Muscle layer of colon (tissue), 2 donors: ENCODE data around the gene RAD51D.

Experiments
- H3K27ac ChIP-seq: one replicate; pipeline ENCODE4 v1.7.0; 2013; ENCODE audit warnings: low read depth, mild to moderate bottlenecking, low read length, moderate library complexity
- H3K27me3 ChIP-seq, 2 donors: one replicate each; pipeline ENCODE4 v1.7.0; 2013; ENCODE audit warnings: low read length in 2 of 2, mild to moderate bottlenecking in 2 of 2; ENCODE audit not compliant: insufficient read depth in 2 of 2, control insufficient read depth in 1 of 2
- H3K36me3 ChIP-seq: one replicate; pipeline ENCODE4 v1.7.0; 2013; ENCODE audit warnings: mild to moderate bottlenecking, low read length; ENCODE audit not compliant: insufficient read depth
- H3K4me1 ChIP-seq: one replicate; pipeline ENCODE4 v1.7.0; 2013; ENCODE audit warnings: mild to moderate bottlenecking, low read length; ENCODE audit not compliant: insufficient read depth
- H3K4me3 ChIP-seq, 2 donors: one replicate each; pipeline ENCODE4 v1.7.0; 2013; ENCODE audit warnings: low read length in 2 of 2, low read depth in 1 of 2, mild to moderate bottlenecking in 1 of 2, moderate library complexity in 1 of 2
- H3K9ac ChIP-seq: one replicate; pipeline ENCODE4 v1.7.0; 2013; ENCODE audit warnings: low read length
- H3K9me3 ChIP-seq: one replicate; pipeline ENCODE4 v1.7.0; 2013; ENCODE audit warnings: mild to moderate bottlenecking, low read length
- donor health status: abdominal sarcoma.
- donor health status: Adenocarcinoma of cecum.

The RAD51D gene

GRCh38 chr17:35119370-35120165 is at the start of gene RAD51D:
RAD51D (minus strand) TSS chr17:35119860; CDS start chr17:35119613, 247 bp downstream.
- no peaks in the 10 kb centered on the region for H3K36me3 ChIP-seq
- H3K9ac ChIP-seq: peak within 1 kb of the TSS; percentile 82
- H3K27ac ChIP-seq: peak within 1 kb of the TSS; percentile 86
- peak within 1 kb of the TSS; percentile 94 for H3K4me3 ChIP-seq
- H3K9me3 ChIP-seq: no peaks in the 10 kb centered on the region
- H3K4me1 ChIP-seq: peaks cover 11% of the 10 kb centered on the region
- no peaks in the 10 kb centered on the region for H3K27me3 ChIP-seq

- H3K9me3 ChIP-seq: no peaks in the 10 kb centered on the region
- no peak overlapping the region for H3K27ac ChIP-seq
- H3K4me1 ChIP-seq: no peaks in the 10 kb centered on the region
- no peaks in the 10 kb centered on the region for H3K36me3 ChIP-seq
- no peak overlapping the region for H3K4me3 ChIP-seq
- no peak overlapping the region for H3K9ac ChIP-seq
- H3K27me3 ChIP-seq: no peaks in the 10 kb centered on the region
These were observed 48.0 kb upstream of the RAD51D start for GRCh38 chr17:35167666-35168065.

- no peaks in the 10 kb centered on the region for H3K9me3 ChIP-seq
These were observed 47.4 kb upstream of the RAD51D start for GRCh38 chr17:35167046-35167445.

GRCh38 chr17:35166526-35166925 is 46.9 kb upstream of the RAD51D start:
- H3K4me3 ChIP-seq: no peak overlapping the region

More at GRCh38 chr17:35167046-35167445, 47.4 kb upstream of the RAD51D start:
- H3K36me3 ChIP-seq: no peaks in the 10 kb centered on the region
- no peaks in the 10 kb centered on the region for H3K4me1 ChIP-seq
- no peak overlapping the region for H3K27ac ChIP-seq
- H3K9ac ChIP-seq: no peak overlapping the region
- H3K27me3 ChIP-seq: no peaks in the 10 kb centered on the region
- no peak overlapping the region for H3K4me3 ChIP-seq

GRCh38 chr17:35164716-35165115 is 45.1 kb upstream of the RAD51D start:
- Histone ChIP-seq H3K27ac (no peak overlapping the region), H3K9ac (no peak overlapping the region), H3K4me3 (no peak overlapping the region), H3K4me1 (no peaks in the 10 kb centered on the region), H3K27me3 (no peaks in the 10 kb centered on the region), H3K9me3 (no peaks in the 10 kb centered on the region), H3K36me3 (no peaks in the 10 kb centered on the region)

More at GRCh38 chr17:35166526-35166925, 46.9 kb upstream of the RAD51D start:
- no peak overlapping the region for H3K27ac ChIP-seq
- no peaks in the 10 kb centered on the region for H3K36me3 ChIP-seq
- no peak overlapping the region for H3K9ac ChIP-seq
- H3K9me3 ChIP-seq: no peaks in the 10 kb centered on the region
- H3K4me1 ChIP-seq: no peaks in the 10 kb centered on the region
- no peaks in the 10 kb centered on the region for H3K27me3 ChIP-seq

GRCh38 chr17:35163886-35164285 is 44.2 kb upstream of the RAD51D start:
- H3K4me3 ChIP-seq: no peak overlapping the region
- no peaks in the 10 kb centered on the region for H3K4me1 ChIP-seq
- no peak overlapping the region for H3K27ac ChIP-seq
- H3K27me3 ChIP-seq: no peaks in the 10 kb centered on the region
- no peak overlapping the region for H3K9ac ChIP-seq
- H3K9me3 ChIP-seq: no peaks in the 10 kb centered on the region
- no peaks in the 10 kb centered on the region for H3K36me3 ChIP-seq

- Histone ChIP-seq H3K4me1 (no peaks in the 10 kb centered on the region), H3K27me3 (no peaks in the 10 kb centered on the region), H3K27ac (no peak overlapping the region), H3K36me3 (no peaks in the 10 kb centered on the region), H3K9ac (no peak overlapping the region), H3K4me3 (no peak overlapping the region), H3K9me3 (no peaks in the 10 kb centered on the region)
These were observed 43.1 kb upstream of the RAD51D start for GRCh38 chr17:35162755-35163154.

- Histone ChIP-seq H3K4me1 (no peaks in the 10 kb centered on the region), H3K9me3 (no peaks in the 10 kb centered on the region), H3K36me3 (no peaks in the 10 kb centered on the region), H3K27me3 (no peaks in the 10 kb centered on the region), H3K9ac (no peak overlapping the region), H3K4me3 (no peak overlapping the region), H3K27ac (no peak overlapping the region)
These were observed 41.7 kb upstream of the RAD51D start for GRCh38 chr17:35161281-35161761.

GRCh38 chr17:35160354-35161201 is 40.9 kb upstream of the RAD51D start:
- Histone ChIP-seq H3K36me3 (no peaks in the 10 kb centered on the region), H3K4me3 (no peak overlapping the region), H3K27ac (no peak overlapping the region), H3K9ac (no peak overlapping the region), H3K9me3 (no peaks in the 10 kb centered on the region), H3K4me1 (no peaks in the 10 kb centered on the region), H3K27me3 (no peaks in the 10 kb centered on the region)

- no peak overlapping the region for H3K4me3 ChIP-seq
- no peaks in the 10 kb centered on the region for H3K9me3 ChIP-seq
- no peak overlapping the region for H3K9ac ChIP-seq
- no peak overlapping the region for H3K27ac ChIP-seq
- no peaks in the 10 kb centered on the region for H3K36me3 ChIP-seq
- no peaks in the 10 kb centered on the region for H3K4me1 ChIP-seq
- H3K27me3 ChIP-seq: no peaks in the 10 kb centered on the region
These were observed 40.3 kb upstream of the RAD51D start for GRCh38 chr17:35159940-35160339.

GRCh38 chr17:35155246-35155645 is 35.6 kb upstream of the RAD51D start:
- Histone ChIP-seq H3K9ac (no peak overlapping the region), H3K27ac (no peak overlapping the region), H3K9me3 (no peaks in the 10 kb centered on the region), H3K36me3 (no peaks in the 10 kb centered on the region), H3K4me1 (no peaks in the 10 kb centered on the region), H3K4me3 (no peak overlapping the region), H3K27me3 (no peaks in the 10 kb centered on the region)
